Measurements from ENCODE around the gene KIF6. TPM values are rescaled to one million over a fixed set of nuclear protein-coding genes. Genes with fewer than 3 reads are reported as not detected.

The KIF6 gene
- polyA plus RNA-seq, 1 donor: 6.6 TPM

DNA sequence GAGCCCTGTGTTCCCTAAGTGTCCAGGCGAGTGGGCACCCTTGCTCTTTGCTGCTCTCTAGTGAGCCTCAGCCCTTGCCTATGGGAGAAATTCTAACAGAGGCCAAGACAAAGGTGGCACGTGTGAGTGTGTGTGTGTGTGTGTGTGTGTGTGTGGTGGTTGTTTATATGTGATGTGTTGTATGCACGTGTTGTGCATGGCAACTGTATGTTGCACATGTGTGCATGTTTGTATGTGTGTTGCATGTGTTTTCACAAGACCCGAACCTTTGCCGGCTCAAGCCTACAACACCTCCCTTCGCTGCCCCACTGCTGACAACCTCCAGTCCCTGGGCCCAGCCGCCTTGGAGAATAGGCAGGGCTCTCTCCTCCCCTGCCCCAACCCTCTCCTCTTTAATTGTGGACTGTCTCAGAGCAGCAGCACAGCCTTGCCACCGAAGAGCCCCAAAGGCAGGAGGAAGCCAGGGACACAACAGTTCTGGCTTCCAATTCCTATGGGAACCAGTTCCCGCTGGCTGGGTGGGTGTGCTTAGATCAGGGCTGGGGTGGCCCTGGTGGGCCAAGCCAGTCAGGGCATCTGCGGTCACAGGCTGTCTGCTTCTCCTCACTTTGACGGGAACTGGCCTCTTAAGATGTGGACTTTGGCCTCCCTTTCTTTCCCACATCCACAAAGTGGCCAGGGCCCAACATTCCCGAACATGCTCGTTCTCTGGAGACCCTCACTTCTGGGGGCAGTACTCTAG, 405.4 kb downstream of the KIF6 start:
- DNase-seq: no peak

DNA sequence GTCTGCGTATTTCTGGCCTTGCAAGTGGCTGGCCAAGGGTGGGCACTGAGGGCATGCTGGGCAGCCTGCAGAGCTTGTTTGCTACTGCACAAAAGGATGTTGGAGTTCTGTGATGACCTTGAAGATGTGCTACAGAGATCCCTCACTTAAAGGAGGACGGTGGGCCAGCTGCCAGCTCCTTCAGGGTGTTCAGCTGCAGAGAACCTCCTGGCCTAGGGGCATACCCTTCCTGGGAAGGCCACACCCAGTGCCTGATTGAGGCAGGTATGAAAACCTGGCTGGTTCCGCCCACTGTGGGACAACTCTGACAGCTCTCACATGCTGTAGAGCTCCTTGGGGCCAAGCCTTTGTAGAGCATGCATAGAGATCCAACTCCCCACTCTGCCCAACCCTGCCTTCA, 408.0 kb downstream of the KIF6 start:
- DNase-seq: no peak

DNA sequence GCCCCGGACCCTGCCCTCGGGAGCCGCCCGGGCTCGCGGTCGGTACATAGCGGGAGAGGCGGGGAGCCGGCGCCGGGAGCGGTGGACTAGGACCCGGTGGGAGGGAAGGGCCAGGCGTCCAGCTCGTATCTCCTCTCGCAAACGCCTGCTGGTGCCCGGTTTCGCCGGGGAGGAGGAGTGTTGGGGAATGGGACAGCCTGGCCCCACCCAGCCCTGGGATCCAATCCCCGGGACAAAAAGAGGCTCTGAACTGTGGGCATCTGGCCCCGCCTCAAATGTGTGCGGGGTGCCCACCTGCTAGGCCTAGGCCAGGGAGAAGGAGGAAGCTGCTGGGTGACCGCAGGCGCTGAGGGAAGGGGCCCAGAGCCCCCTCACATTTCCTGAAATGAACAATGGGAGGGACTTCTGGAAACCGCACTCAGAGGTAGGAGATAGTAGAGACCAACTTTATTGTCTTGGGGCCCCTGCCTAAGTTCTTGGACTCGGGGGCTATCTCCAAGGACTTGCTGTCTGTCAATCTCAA, 410.9 kb downstream of the KIF6 start, which contains the start of gene KCNK17:
TSS of gene KCNK17 (minus strand) at position 147 of the 523 bp plus-strand sequence. CDS start at position 48, 99 bp downstream.
- no peak for DNase-seq

DNA sequence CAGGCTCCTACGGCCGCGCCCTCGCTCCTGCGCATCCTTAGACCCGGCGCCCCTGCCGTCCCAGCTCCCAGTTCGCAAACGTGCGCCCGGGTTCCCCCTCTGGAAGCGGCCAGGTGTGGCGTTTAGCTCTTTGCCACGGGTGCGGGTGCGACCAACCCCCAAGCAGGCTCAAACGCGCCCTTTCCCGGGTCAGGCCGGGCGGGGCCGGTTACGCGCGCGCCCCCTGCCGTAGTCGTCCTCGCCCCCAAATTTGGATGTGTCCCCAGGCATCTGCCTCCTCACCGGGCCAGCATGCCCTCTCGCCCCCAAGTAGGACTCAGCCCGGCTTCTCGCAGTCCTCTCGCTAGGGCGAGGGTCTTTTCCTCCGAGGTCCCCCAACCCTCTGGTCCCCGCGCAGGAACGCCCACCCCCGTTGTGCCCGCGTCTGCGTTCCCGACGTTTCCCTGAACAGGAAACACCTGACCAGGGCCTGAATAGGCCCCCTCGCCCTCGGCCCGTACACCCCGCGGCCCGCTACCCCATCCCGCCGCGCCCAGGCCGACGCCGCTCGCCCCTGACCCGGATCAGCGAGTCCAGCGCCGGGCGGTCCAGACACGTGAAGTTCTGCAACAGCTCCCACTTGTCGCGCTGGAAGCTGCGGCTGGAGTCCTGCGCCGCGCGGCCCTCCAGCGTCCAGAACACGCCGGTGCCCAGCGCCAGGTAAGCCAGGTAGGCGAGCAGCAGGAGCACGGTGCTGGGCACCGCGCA, 411.5 kb downstream of the KIF6 start:
- no peak for DNase-seq

DNA sequence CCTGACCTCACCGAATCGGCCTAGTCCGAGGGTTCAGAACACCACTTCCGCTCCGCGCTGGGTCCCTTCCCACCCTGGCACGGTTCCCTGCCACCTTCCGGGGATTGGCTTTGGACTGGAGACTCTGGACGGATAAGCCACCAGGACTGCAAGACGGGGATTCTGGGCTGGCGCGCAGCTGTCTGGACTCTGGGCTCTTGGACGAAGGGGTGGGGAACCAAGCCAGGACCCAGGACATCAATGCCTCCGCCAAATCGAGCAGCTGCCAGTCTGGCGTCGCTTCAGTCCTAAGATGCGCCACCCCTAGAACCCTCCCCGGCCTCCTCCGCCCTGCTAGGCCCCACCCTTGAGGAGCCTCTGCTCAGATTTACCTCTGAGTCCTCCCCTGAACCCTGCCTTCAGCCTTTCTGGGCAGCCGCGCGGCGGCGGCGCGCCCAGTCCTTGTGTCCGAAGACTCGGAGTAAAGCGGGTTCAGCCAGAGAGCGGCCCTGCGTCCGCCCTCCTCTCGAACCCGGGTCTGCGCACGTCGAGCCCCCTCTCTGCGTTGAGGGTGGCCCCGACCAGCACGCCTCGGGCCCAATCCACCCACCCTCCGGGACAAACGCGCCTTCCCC, 412.2 kb downstream of the KIF6 start:
- DNase-seq: no peak

DNA sequence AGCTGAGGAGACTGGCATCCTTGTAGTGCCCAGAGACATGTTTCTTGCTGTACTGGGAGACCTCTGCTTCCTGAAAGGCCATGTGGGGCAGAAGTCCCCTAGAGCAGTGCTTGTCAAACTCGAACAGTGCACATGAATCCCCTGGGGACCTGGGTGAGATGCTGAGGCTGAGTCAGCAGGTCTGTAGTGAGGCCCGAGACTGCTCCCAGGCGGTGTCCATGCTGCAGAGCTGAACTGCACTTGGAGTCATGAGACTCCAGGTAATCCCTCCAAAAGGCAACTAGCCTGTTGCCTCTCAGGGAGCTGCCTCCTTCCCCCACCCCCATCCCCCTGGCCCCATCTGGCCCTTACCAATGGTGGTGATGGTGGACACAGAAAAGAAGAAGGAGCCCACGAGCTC, 414.7 kb downstream of the KIF6 start:
- no peak for DNase-seq

DNA sequence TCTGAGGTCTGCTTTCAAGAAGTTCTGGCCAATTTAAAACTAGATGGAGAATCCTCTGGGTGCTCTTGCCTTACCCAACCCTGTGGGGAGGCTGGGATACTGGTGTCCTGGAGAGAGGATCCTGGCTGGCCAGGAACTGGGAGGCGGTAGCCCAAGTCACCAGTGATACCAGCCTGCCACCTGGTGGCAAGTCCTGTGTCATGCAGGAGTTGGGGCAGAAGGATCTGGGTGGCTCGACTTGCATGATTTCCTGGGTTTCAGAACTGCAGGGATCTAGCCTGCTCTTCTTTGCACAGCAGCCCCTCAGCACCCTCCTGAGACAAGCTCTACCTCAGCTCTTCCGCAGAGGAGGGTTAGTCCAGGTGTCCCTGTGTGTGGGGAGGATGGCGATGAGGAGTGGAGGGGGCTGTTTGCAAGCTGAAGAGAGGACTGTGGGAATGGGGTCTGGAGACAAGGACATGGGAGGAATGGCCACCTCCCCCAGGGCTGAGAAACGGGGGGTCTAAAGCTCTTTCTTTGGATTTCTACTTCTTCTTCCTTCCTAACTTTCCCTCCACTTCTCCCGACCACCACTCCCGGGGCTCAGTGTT, 415.2 kb downstream of the KIF6 start:
- DNase-seq: peak; percentile 55

DNA sequence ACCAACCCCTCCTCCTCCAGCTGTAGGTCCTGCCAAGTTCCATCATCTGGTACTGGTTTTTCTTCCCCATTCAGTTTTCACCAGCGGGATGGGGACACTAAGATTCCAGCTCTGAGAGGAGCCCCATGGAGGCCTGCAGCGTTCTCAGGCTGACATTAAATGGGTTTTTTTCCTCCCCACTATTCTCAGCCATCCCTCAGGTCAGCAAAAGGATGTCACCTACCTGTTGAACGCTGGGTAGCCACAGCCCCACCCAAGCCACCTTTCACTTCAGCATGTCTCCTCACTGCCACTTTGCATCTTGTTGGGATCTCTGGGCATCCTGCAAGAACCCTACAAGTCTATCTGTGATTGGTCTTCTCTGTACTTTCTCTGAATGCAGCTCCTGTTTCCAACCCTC, 417.7 kb downstream of the KIF6 start:
- DNase-seq: no peak

DNA sequence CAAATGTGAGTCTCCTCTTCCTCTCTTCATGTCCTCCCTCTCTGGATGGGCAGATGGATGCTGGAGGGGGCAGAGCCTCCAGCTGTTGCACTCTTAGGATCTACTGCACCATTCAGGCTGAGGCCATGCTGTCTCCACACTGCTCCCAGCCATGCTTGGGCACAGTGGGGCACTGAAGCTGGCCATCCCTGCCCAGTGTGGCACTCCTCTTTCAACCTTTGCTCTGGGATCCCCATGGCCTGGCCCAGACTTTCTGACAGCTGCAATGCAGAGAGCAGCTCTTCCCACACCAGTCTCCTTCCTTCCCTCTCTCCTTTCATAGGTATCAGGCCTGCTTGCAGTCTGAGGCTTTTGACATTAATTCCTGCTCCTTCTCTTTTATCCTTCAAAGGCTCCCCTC, 420.3 kb downstream of the KIF6 start:
- DNase-seq: no peak

DNA sequence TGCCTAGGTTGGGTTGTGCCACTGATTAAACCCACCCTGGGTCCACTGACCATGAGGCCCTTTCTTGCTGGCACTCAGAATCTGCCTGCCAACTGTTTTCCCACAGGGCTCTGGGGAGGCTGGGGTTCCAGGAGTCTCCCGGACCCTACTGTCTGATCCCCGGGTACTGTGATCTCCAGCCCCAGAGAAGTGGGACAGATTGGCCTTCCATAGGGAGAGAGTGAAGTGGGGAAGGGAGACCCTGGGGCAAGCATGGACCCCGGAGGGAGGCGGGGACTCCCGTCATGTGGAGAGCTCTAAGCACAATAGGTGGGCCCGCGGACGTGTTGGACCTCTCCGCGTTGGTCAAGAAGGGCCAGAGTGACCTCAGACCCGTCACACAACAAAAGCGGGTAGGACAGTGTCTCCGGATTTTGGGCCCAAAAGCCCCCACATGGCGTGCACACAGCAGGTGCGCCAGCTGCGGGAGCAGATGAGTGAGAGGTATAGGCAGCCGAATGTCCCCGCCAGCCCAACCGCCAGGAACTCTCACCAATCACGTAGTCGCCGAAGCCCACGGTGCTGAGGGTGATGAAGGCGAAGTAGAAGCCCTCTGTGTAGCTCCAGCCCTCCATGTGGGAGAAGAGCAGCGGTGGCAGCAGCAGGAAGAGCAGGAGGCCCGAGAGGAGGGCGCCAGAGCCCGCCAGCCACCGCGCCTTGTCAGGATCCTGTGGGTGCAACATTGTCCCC, 421.6 kb downstream of the KIF6 start:
- DNase-seq: no peak

DNA sequence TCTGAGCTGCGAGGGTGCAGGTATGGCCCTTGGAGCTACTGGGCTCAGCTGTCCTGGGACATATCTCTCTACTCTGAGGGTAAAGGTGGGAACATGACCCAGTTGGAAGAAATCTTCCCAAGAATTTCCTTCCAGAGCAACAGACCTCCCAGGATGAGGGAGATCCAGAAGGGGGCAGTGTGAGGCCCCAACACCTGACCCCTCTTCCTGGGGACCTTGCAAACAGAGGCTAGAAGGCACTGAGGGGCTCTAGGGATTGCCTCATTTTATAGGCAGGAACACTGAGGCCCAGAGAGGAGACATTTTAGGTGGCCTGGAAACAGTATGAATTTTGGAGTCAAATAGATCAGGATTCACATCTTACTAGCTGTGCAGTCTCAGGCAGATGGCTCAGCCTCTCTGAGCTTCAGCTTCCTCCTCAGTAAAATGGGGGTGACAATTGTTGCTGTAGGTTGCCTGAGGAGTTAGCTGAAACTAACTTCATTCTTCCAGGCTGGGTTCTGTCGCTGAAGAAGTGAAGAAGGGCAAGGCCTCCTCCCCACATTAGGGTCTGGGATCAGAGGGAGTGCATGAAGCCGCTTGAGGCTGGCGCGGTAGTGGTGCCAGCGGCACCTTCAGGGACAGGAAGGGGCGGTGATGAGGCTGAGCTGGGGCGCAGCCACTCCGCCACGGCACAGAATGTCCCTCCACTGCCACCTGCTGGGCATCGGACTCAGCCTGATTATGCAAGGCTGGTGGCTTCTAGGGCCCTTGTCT, 422.4 kb downstream of the KIF6 start:
- DNase-seq: peak; percentile 72

DNA sequence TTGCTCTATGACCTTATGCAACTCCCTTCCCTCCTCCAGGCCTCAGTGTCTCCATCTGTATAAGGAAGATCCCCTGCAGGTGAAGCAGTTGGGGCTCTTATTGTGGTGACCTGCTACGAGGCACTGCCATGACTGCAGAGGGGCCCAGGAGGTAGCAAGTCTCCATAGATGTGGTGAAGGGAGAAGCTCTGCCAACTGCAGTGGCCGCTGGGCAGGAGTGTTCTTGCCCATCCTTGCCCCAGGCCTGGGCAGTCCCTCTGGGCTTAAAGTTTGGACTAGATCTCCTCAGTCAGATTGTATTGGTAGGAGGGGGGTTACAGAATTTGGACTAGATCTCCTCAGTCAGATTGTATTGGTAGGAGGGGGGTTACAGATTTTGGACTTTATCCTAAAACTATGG, 423.2 kb downstream of the KIF6 start:
- DNase-seq: no peak

DNA sequence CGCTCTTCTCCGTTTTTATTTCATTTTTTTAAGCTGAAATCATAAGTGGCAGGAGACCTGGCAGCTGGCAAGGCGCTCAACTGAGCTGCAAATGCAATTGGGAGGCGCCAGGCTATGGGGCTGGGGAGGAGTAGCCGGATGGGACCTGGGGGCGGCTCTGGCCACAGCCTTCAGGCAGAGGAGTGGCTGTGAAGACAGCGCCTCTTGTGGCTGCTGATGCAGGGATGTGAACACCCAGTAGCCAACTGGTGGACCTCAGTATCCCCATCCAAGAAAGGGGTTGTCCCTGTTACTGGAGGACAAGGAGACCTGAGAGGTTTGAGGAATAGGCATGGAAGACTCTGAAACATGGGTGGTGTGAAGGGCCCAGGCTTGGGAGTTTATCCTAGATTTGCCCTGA, 423.6 kb downstream of the KIF6 start:
- DNase-seq: no peak

DNA sequence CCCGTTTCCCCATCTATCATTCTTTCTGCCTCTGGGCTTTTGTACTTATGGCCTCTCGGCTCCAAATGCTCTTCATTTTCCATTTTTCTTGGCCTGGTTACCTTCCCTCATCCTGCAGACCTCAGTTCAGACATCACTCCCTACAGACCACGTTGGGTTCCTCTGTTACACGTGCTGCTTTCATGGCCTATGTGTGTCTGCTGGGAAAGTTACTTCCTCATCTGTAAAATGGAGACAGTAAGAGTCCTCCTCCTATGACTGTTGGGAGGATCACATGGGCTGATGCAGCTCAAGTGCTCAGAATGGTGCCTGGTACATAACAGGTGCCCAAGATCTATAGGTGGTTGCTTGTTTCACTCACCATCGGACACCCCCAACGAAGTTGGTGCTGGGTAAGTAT, 424.5 kb downstream of the KIF6 start:
- DNase-seq: no peak

DNA sequence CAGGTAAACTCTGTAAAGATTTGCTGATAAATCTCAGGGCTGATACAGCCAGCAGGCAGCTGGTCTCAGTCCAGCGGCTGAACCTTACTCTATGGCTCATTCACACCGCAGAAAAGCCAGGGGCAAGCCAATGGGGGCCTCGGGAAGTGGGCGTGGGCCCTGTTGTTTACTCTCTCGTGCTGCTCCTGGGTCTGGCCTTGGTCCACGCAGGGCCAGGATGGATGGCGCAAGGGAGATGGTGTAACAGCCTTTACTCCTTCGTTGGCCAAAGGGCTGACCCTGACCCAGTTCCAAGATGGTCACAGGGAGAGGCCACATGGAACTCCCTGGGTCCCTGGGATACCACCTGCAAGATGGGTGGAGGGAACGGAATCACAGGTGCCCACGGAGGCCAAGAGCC, 427.1 kb downstream of the KIF6 start:
- DNase-seq: no peak

DNA sequence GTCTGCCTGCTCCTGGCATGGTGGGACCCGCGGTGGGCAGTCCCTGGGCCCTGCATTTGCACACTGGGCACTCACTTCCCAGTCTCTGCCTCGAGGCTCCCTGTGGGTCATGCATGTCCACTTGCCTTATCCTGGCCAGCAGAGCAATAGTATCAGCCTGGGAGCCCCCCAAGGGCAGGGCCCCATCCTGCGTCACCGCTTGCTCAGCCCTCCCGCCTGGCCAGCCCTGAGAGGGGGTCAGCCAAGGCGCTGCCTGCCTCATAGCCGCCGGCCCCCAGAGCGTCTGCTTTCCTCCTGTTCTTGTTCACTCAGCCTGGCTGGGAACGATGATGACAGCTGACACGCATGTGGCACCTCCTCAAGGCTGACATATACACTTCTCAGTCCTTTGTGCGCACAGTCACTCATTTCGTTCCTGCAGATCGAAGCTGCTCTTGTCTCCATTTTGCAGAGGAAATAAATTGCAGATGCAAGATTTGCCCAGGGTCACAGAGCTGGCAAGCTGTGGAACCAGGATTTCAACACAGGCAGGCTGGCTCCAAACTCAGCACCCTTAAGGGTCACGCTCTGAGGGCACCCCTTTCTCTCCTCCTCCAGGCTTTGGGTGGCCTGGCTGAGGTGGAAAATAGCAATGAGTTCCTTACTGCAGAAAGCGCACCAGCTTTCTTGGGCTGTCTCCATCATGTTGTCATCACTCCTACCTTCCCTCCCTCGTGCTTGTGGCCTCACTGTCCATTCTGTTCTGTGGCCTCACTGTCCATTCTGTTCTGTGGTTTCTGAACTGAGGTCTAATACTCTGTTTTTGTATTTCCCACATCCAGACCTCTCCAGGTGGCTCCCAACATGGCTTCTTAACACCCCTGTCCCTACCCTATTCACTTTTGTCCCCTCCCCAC, 428.2 kb downstream of the KIF6 start:
- no peak for DNase-seq

DNA sequence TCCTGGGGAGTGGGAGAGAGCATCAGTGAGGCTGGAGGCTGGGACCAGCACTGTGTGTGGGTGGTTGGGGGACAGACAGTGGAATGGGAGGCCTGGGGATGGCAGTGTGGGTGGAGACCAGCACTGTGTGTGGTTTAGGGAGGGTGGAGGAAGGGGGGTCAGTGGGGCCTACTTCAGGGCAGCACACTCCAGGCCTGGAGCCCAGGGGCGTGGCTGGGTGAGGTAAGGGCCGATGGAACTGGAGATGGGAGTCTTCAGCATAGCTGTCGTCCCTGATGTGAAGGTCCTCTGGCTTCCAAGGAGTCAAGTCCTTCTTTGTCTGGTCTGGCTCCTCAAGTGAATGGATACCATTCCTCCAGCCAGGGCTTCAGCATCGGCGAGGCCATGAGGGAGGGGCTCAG, 429.6 kb downstream of the KIF6 start:
- no peak for DNase-seq

DNA sequence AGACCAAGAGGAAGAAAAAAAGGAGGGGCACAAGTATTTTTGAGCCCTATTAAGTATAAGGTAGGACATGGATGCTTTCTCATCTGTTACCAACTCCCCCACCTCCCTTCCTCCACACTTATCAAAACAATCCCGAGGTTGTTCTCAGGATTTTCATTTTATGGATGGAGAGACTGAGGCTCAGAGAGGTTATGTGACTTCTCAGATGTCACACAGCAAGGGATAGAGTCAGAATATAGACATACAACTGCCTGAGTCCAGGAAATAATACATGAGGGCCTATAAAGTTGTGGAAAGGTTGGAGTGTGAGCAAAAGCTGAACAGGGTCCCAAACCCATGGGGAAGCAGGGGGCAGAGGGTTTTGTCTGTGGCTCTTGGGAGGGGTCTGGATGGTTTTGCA, 430.3 kb downstream of the KIF6 start:
- DNase-seq: no peak

DNA sequence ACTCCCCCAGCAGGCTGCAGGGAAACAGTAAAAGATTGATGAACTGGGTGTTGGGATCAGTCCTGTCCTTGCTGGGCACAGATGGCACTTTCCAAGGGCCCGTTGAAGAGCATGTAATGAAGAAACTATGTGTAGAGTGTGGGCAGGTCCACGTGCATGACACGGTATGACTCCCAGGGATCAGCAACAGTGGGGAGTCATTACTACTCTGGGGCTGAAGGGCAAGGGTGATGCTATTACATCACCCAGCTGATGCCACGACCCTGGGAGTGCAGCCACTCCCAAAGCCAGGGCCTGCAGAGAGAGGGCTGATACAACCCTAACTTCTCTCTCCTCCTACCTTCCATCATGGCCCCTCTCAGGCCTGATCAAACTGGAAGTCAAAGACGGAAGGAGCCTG, 431.1 kb downstream of the KIF6 start:
- no peak for DNase-seq

DNA sequence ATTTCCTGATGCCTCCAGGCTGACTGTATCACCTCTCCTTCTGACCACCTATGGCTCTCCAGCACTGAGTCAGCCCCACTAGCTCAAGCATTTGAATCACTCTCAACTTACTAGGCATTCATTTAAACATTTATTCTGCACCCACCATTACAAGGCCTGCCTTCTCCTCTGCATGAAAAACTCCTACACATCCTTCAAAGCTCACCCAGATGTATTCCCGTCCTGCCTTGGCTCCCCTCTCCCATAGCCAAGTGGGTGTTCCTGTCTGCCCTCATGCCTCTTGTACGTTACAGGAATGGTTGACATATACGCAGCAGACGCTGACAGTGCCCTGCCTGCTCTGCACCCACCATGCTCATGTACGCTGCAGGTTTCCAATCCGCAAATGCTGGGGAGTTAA, 432.6 kb downstream of the KIF6 start:
- no peak for DNase-seq

All from left kidney (tissue), 2 donors.